DOHH2 (cell line): Measurements from ENCODE around the gene PRKCZ.

Source experiments
- H3F3A ChIP-seq: fragments of 200-600 bp; sonication (generic), shearing (Covaris generic); 2 replicates; pipeline ENCODE4 v1.6.0; 2016; ENCODE audit warnings: antibody characterized with exemption, mild to moderate bottlenecking; ENCODE audit not compliant: control insufficient read depth, insufficient read depth
- H3K27ac ChIP-seq: fragments of 200-600 bp; sonication (generic); 2 replicates; pipeline ENCODE4 v1.5.1; 2014; ENCODE audit warnings: low read depth, mild to moderate bottlenecking, low read length, moderate library complexity
- H3K27me3 ChIP-seq: fragments of 200-600 bp; sonication (generic); 2 replicates; pipeline ENCODE4 v1.6.1; 2014; ENCODE audit warnings: mild to moderate bottlenecking, low read length, mixed read lengths; ENCODE audit not compliant: control insufficient read depth
- H3K36me3 ChIP-seq: fragments of 200-600 bp; sonication (generic); 2 replicates; pipeline ENCODE4 v1.6.1; 2014; ENCODE audit warnings: mild to moderate bottlenecking, low read length, moderate library complexity, mixed read lengths; ENCODE audit not compliant: control insufficient read depth
- H3K4me1 ChIP-seq: fragments of 200-600 bp; sonication (generic); 2 replicates; pipeline ENCODE4 v1.6.1; 2014; ENCODE audit warnings: mild to moderate bottlenecking, low read length, mixed read lengths; ENCODE audit not compliant: control insufficient read depth
- H3K4me2 ChIP-seq: fragments of 200-600 bp; sonication (generic); 2 replicates; pipeline ENCODE4 v1.6.0; 2014; ENCODE audit warnings: mild to moderate bottlenecking, low read length, moderate library complexity
- H3K4me3 ChIP-seq: fragments of 200-600 bp; sonication (generic); 2 replicates; pipeline ENCODE4 v1.5.1; 2014; ENCODE audit warnings: mild to moderate bottlenecking, low read length, mixed read lengths
- H3K79me2 ChIP-seq: fragments of 200-600 bp; sonication (generic); 2 replicates; pipeline ENCODE4 v1.6.1; 2014; ENCODE audit warnings: mild to moderate bottlenecking, low read length, mixed read lengths; ENCODE audit not compliant: control insufficient read depth
- H3K9me2 ChIP-seq: fragments of 200-600 bp; sonication (generic); replicated peaks from 2 replicates; pipeline ENCODE4 v1.6.1; 2014; ENCODE audit warnings: mild to moderate bottlenecking, low read length, mixed read lengths; ENCODE audit not compliant: control insufficient read depth
- H3K9me3 ChIP-seq: fragments of 200-600 bp; sonication (generic); 2 replicates; pipeline ENCODE4 v1.6.1; 2014; ENCODE audit warnings: antibody characterized with exemption, low read length, mixed read lengths; ENCODE audit not compliant: control insufficient read depth, insufficient read depth
- H4K20me1 ChIP-seq: fragments of 200-600 bp; sonication (generic); 2 replicates; pipeline ENCODE4 v1.6.0; 2014; ENCODE audit warnings: low read depth, mild to moderate bottlenecking, antibody characterized with exemption, low read length, moderate library complexity; ENCODE audit not compliant: control insufficient read depth, insufficient read depth
- CTCF ChIP-seq: fragments of 200-600 bp; sonication (generic); IDR thresholded peaks from one replicate; pipeline ENCODE4 v1.5.1; 2014; ENCODE audit warnings: antibody characterized with exemption, mild to moderate bottlenecking, low read depth, low read length; ENCODE audit not compliant: poor library complexity, severe bottlenecking
- EZH2phosphoT487 ChIP-seq: fragments of 200-600 bp; sonication (generic); IDR thresholded peaks from 2 replicates; pipeline ENCODE4 v1.6.1; 2017; ENCODE audit warnings: borderline replicate concordance, mild to moderate bottlenecking, antibody characterized with exemption, low read length, moderate library complexity, mixed read lengths

The PRKCZ gene

GRCh38 chr1:2065699-2066098 lies 15.5 kb downstream of the PRKCZ start:
- no peak overlapping the region for H3K4me3 ChIP-seq
- H3K36me3 ChIP-seq = no peaks in the 10 kb centered on the region
- no peak for TF ChIP-seq EZH2phosphoT487
- TF ChIP-seq CTCF = no peak
- no peaks in the 10 kb centered on the region for H3K79me2 ChIP-seq
- H4K20me1 ChIP-seq = no peaks in the 10 kb centered on the region
- no peaks in the 10 kb centered on the region for H3K9me2 ChIP-seq
- H3K27ac ChIP-seq = no peak overlapping the region
- no peaks in the 10 kb centered on the region for H3K27me3 ChIP-seq
- H3K9me3 ChIP-seq = peaks cover 6% of the 10 kb centered on the region; the same call in 1 of the 2 replicates
- H3F3A ChIP-seq = no peaks in the 10 kb centered on the region
- H3K4me1 ChIP-seq = no peaks in the 10 kb centered on the region
- no peak overlapping the region for H3K4me2 ChIP-seq

GRCh38 chr1:2067393-2067792 lies 17.2 kb downstream of the PRKCZ start:
- H3K4me2 ChIP-seq = no peak overlapping the region
- H3F3A ChIP-seq = no peaks in the 10 kb centered on the region
- no peaks in the 10 kb centered on the region for H3K36me3 ChIP-seq
- peaks cover 6% of the 10 kb centered on the region; the same call in 1 of the 2 replicates for H3K9me3 ChIP-seq
- H3K9me2 ChIP-seq = no peaks in the 10 kb centered on the region
- no peaks in the 10 kb centered on the region for H3K79me2 ChIP-seq
- H3K27ac ChIP-seq = no peak overlapping the region
- H4K20me1 ChIP-seq = no peaks in the 10 kb centered on the region
- no peak for TF ChIP-seq EZH2phosphoT487
- no peaks in the 10 kb centered on the region for H3K4me1 ChIP-seq
- H3K27me3 ChIP-seq = no peaks in the 10 kb centered on the region
- H3K4me3 ChIP-seq = no peak overlapping the region

GRCh38 chr1:2067981-2068380 lies 17.8 kb downstream of the PRKCZ start:
- Histone ChIP-seq H4K20me1 (no peaks in the 10 kb centered on the region), H3K27ac (no peak overlapping the region), H3K4me3 (no peak overlapping the region), H3K9me2 (no peaks in the 10 kb centered on the region), H3K4me2 (no peak overlapping the region), H3K79me2 (no peaks in the 10 kb centered on the region), H3K4me1 (no peaks in the 10 kb centered on the region), H3K9me3 (peaks cover 6% of the 10 kb centered on the region; the same call in 1 of the 2 replicates), H3K36me3 (no peaks in the 10 kb centered on the region), H3F3A (no peaks in the 10 kb centered on the region), H3K27me3 (no peaks in the 10 kb centered on the region)
- TF ChIP-seq CTCF (no peak), EZH2phosphoT487 (no peak)

- Histone ChIP-seq H3K4me1 (no peaks in the 10 kb centered on the region), H3F3A (no peaks in the 10 kb centered on the region), H3K9me2 (no peaks in the 10 kb centered on the region), H3K4me3 (no peak overlapping the region), H3K4me2 (no peak overlapping the region), H3K9me3 (peaks cover 6% of the 10 kb centered on the region; the same call in 1 of the 2 replicates), H3K36me3 (no peaks in the 10 kb centered on the region), H4K20me1 (no peaks in the 10 kb centered on the region), H3K27me3 (no peaks in the 10 kb centered on the region), H3K27ac (no peak overlapping the region), H3K79me2 (no peaks in the 10 kb centered on the region)
- TF ChIP-seq CTCF = no peak
- no peak for TF ChIP-seq EZH2phosphoT487
Observed at GRCh38 chr1:2068951-2069350, 18.7 kb downstream of the PRKCZ start.
